ENCODE data around the gene CNIH1. TPM values are rescaled to one million over a fixed set of nuclear protein-coding genes. Genes with fewer than 3 reads are reported as not detected.

The CNIH1 gene
- total RNA-seq, 6 experiments from 2014 or later = 95.9 to 209 (median 157) TPM

- no peak overlapping the region for H3K4me3 ChIP-seq
- TF ChIP-seq CTCF (IDR thresholded peaks at IDR 0.05) = no peak
- TF ChIP-seq POLR2A (IDR thresholded peaks at IDR 0.05) = no peak
- DNase-seq = no peak
- no peak overlapping the region for H3K27ac ChIP-seq
- peaks cover 0 to 15% (median 2%) of the 10 kb centered on the region in 4 donors for H3K36me3 ChIP-seq
- peaks cover 0 to 28% (median 6%) of the 10 kb centered on the region in 4 donors for H3K4me1 ChIP-seq
- no peak for ATAC-seq
- intact Hi-C loops (cut with DNase I) = no loop called here
- no peaks in the 10 kb centered on the region for H3K9me3 ChIP-seq
- H3K27me3 ChIP-seq = no peaks in the 10 kb centered on the region
- 73% methylated on average over 3 of the region's 3 CpGs for WGBS (ENCODE audit: insufficient coverage, low coverage, low lambda C conversion rate, missing lambda C conversion rate)
These were observed 37.6 kb upstream of the CNIH1 start for GRCh38 chr14:54478636-54479215.

- intact Hi-C loops (cut with DNase I) = no loop called here
- TF ChIP-seq CTCF (IDR thresholded peaks at IDR 0.05) = no peak
- no peak for TF ChIP-seq POLR2A (IDR thresholded peaks at IDR 0.05)
- WGBS (ENCODE audit: insufficient coverage, low coverage, low lambda C conversion rate, missing lambda C conversion rate) = 92% methylated on average over 4 of the region's 4 CpGs
- Histone ChIP-seq H3K27ac (no peak overlapping the region), H3K4me3 (no peak overlapping the region), H3K9me3 (no peaks in the 10 kb centered on the region), H3K27me3 (no peaks in the 10 kb centered on the region), H3K4me1 (peaks cover 0 to 31% (median 0%) of the 10 kb centered on the region in 4 donors), H3K36me3 (peaks cover 0 to 6% (median 2%) of the 10 kb centered on the region in 4 donors)
- DNase-seq (no peak), ATAC-seq (no peak)
These were observed 34.7 kb upstream of the CNIH1 start for GRCh38 chr14:54475911-54476310.

- ATAC-seq (no peak), DNase-seq (no peak)
- H3K4me1 ChIP-seq = peaks cover 0 to 34% (median 0%) of the 10 kb centered on the region in 4 donors
These were observed 34.2 kb upstream of the CNIH1 start for GRCh38 chr14:54475187-54475899.

GRCh38 chr14:54474232-54474793, 33.1 kb upstream of the CNIH1 start:
- no peaks in the 10 kb centered on the region for H3K9me3 ChIP-seq
- ATAC-seq (no peak), DNase-seq (no peak)
- peaks cover 0 to 4% (median 1%) of the 10 kb centered on the region in 4 donors for H3K36me3 ChIP-seq
- H3K27ac ChIP-seq = no peak overlapping the region
- intact Hi-C loops (cut with DNase I) = no loop called here
- 87% methylated on average over 2 of the region's 2 CpGs for WGBS (ENCODE audit: insufficient coverage, low coverage, low lambda C conversion rate, missing lambda C conversion rate)
- TF ChIP-seq POLR2A (IDR thresholded peaks at IDR 0.05) (no peak), CTCF (IDR thresholded peaks at IDR 0.05) (no peak)
- peaks cover 0 to 34% (median 0%) of the 10 kb centered on the region in 4 donors for H3K4me1 ChIP-seq
- H3K27me3 ChIP-seq = no peaks in the 10 kb centered on the region
- H3K4me3 ChIP-seq = no peak overlapping the region

More at GRCh38 chr14:54475187-54475899, 34.2 kb upstream of the CNIH1 start:
- 74% methylated on average over 4 of the region's 4 CpGs for WGBS (ENCODE audit: insufficient coverage, low coverage, low lambda C conversion rate, missing lambda C conversion rate)
- TF ChIP-seq POLR2A (IDR thresholded peaks at IDR 0.05) = no peak
- no peak for TF ChIP-seq CTCF (IDR thresholded peaks at IDR 0.05)
- H3K4me3 ChIP-seq = no peak overlapping the region
- H3K27me3 ChIP-seq = no peaks in the 10 kb centered on the region
- no peaks in the 10 kb centered on the region for H3K9me3 ChIP-seq
- H3K27ac ChIP-seq = no peak overlapping the region
- peaks cover 0 to 6% (median 2%) of the 10 kb centered on the region in 4 donors for H3K36me3 ChIP-seq
- intact Hi-C loops (cut with DNase I) = no loop called here
